SH-SY5Y (cell line): Measurements from ENCODE around the gene DMXL1.

ENCODE experiments used
- GATA2 ChIP-seq: IDR thresholded peaks from 2 replicates; pipeline ENCODE4 v1.6.1; 2011; ENCODE audit warnings: mild to moderate bottlenecking, low read depth, low read length
- GATA3 ChIP-seq: IDR thresholded peaks from 2 replicates; pipeline ENCODE4 v1.6.1; 2011; ENCODE audit warnings: low read depth, mild to moderate bottlenecking, low read length, moderate library complexity

DNA sequence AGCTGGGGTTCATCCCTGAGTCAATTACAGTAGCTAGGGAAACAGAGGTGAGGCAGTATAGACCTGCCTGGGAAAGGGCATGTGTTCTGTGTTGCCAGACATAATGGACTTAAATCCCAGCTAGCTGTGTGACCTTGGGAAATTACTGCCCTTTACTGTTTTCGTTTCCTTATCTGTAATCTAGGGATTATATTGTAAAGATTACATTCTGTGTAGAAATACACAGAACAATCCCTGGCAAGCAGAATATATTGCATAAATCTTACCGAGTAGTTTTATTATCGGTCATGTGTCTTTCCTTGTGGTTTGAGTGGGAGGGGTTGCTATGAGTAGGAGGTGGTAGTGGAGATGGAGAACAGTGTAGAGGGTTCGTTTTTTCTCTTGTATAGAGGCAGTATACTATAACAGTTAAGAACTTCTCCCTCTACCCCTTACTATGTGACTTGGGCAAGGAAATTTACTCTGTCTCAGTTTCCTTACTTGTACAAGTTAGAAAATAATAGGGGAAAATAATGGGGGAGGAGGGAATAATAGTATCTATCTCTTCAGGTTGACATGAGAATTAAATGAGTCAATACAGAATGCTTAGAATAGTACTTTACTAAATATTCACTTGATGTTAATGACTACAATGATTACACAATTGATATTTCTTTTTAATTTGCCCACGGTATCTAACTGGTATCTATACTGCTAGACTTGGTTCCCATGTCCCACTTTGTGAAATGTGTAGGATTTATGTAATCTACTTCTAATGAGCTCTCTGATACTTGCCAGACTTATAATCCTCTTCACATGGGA lies 7.1 kb upstream of the DMXL1 start:
- TF ChIP-seq GATA2 (no peak), GATA3 (no peak)
